GM19025 (cell line): ENCODE data around the gene AUNIP.

Experiments used
- ATAC-seq: cut with Tn5 transposase; IDR thresholded peaks from one replicate; pipeline ENCODE4 v1.9.1; 2021; ENCODE audit warnings: mild to moderate bottlenecking, low read depth, moderate library complexity; ENCODE audit not compliant: unreplicated experiment

AUNIP gene, protein sequence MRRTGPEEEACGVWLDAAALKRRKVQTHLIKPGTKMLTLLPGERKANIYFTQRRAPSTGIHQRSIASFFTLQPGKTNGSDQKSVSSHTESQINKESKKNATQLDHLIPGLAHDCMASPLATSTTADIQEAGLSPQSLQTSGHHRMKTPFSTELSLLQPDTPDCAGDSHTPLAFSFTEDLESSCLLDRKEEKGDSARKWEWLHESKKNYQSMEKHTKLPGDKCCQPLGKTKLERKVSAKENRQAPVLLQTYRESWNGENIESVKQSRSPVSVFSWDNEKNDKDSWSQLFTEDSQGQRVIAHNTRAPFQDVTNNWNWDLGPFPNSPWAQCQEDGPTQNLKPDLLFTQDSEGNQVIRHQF

DNA sequence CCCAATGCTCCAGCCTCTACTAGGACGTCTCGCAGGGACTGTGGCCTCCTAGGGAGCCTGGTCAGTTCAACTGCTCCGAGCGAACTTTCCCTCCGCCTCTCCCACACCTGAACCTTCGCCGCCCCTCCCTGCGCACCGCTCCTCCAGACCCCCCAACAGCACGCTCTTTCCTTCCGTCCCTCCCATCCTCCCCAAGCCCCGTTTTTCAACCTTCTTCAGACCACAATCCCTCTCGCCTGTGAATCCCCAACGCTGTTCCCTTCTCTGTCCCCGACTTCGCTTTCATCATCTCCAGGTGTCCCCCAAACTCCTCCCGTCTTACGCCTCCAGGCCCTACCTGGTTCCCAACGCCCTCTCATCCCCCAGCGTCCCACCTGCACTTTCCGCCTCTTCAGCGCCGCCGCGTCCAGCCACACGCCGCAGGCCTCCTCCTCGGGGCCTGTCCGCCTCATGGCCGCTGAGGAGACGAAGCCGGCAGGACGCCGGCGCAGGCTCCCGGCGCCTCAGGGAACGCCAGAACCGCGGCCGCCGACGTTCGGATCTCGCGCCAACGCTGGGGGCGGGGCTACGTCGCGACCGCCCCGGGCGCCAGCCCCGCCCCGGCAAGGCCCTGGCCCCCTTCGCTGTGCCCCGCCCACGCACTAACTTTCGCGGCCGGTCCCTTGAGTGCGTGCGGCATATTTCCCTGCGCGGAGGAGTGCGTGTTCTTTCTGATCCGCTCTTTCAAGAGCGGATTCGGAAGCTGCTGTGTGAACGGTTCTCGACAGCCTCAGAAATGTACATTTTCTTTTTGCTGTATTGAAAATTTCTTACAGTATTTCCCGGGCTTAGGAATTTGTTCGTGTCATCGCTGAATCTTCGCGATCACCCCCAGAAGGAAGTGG is at the start of gene AUNIP:
Gene AUNIP, minus strand, starts transcription at position 552 of the 884 bp plus-strand sequence. Its CDS starts 100 bp downstream, at position 452.
- ATAC-seq: peak; percentile 87

DNA sequence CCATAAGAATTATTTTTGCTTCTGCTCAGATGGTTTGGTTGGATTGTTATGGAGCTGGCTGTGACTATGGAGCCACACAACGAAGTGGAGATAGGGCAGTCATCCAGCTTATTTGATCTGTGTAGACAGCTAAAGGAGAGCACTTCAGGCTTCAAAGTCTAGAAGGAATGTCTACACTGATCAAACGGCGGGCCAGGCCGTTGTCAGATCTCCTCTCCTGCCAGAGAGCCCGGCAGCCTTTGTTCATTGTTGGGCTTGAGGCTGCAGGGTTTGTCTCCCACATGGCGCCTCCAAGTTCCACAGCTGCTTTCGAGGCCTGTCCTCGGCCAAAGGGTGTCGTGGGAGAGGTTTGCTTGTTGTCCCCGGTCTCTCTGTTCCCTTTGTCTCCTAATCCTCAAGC is 49.8 kb upstream of the AUNIP start:
- ATAC-seq: no peak

- no peak for ATAC-seq
Measured at GRCh38 chr1:25908161-25908560, 48.9 kb upstream of the AUNIP start.

GRCh38 chr1:25907601-25908000 is 48.3 kb upstream of the AUNIP start:
- no peak for ATAC-seq

GRCh38 chr1:25906644-25907300 is 47.5 kb upstream of the AUNIP start:
- peak; percentile 2 for ATAC-seq

- peak; percentile 56 for ATAC-seq
Measured at GRCh38 chr1:25905680-25906643, 46.7 kb upstream of the AUNIP start, which contains the start of gene STMN1. Gene STMN1 (minus strand): TSS chr1:25906419. CDS start chr1:25904676, 1,743 bp downstream.

- ATAC-seq: peak; percentile 71
Measured at GRCh38 chr1:25904943-25905679, 45.9 kb upstream of the AUNIP start.

DNA sequence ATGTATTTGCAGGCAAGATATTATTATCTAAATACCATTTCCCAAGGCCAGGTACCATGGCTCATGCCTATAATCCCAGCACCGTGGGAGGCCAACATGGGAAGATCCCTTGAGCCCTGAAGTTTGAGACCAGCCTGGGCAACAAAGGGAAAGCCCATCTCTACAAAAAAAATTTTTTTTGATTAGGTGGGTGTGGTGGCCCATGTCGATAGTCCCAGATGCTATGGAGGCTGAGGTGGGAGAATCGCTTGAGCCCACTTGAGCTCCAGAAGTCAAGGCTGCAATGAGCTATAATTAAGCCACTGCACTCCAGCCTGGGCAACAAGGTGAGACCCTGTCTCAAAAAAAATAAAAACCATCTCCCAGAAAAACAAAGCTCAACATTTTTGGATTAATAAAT is 44.7 kb upstream of the AUNIP start:
- ATAC-seq: no peak

DNA sequence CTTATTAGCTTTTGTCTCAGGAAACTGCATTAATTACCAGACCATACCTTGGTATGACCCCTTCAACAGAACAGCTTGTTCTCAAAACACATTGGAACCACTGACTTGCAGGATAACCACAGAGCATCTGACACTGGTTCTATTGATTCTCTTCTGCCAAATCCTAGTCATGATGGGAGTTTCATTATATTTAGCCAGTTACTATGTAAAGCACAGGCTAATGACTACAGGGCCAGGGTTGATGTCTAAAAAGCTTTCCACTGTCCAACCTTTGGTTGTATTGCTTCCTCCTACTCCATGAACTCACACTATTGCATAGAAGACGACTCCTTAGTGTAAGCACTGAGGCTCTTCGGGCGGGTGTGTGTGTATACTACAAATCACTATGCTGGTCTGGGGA is 43.2 kb upstream of the AUNIP start:
- ATAC-seq: no peak

DNA sequence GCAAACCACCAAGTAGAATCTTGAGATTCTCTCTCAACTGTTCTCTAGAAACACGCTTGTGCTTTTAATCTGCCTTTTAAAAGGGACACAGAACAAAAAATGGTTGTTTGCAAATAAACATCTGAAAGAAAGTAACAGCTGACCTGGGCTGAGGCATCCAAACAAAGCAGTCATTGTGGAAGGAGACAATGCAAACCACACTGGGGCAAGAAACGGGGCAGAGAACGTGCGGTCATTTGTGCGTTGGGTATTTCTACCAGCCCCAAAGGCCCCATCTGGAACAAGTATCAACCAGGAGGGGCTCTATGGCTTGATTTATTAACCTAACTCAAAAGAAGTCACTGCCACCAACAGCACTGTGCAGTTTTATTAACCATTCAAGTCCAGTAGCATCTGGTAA is 41.0 kb upstream of the AUNIP start:
- no peak for ATAC-seq

- no peak for ATAC-seq
Measured at GRCh38 chr1:25899792-25900191, 40.5 kb upstream of the AUNIP start.

- no peak for ATAC-seq
Measured at GRCh38 chr1:25898223-25899015, 39.2 kb upstream of the AUNIP start.

- no peak for ATAC-seq
Measured at GRCh38 chr1:25897754-25898153, 38.5 kb upstream of the AUNIP start.

DNA sequence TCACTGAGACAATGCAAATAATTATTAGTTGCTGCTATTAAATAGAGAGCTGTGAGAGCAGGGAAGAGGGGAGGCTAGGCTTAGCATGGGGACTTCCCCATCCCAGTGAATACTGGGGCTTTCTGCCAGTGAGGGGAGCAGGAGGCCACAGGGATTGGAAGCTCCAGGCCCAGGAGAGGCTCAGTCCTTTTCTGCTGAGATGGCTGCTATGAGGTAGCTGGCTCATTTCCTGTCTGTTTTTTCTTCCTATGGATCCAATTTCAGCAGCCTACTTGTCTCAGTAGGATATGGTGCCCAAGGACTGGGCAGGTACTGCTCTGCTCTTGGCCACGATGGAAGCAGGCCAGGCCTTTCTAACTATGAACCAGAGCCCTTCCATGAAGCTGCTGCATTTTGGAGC is 37.0 kb upstream of the AUNIP start:
- no peak for ATAC-seq

DNA sequence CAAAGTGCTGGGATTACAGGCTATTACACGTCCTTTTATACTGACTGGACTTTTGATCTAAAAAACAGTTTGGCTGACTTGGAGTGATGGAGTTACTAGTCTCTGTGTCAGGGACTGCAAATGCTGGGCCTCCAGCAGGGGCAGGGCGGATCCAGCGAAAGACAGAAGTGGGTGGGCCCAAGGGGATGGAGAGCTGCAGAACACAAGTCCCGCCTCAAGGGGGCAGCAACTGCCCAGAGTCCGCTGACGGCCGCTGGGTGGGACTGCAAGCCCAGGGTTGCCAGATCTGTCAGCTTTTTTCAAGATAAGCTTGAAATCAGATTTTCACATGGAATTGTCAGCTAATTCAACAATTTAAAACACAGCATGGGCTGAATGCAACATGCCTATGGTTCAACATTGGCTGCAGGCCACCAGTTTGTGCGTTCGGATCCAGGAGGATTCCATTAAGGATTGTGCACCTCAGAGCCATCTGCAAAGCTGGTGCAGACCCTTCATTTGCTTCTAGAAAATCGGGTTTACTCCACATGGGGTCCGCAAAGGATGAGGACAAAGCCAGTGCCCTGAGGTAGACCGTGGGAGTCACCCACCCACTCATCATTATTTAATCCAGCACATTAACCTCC is 36.2 kb upstream of the AUNIP start:
- ATAC-seq: no peak

DNA sequence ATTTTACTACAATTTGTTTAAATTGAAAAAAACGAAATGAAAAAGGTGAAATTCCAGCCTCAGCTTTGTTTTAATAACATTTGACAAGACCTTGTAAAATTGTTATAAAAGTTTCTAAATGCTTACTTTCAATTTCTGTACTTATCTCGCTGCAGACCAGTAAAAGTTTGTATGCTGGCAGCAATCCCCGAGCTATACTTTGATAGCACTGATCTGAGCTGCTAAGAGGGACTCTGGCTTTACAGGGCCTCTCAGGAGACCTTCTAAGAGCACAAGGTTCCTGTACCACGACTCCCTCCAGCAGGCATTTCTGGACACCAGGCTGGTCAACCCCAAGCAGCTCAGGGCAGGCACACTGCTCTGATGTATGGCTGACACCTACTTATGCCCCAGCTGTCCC is 33.9 kb upstream of the AUNIP start:
- no peak for ATAC-seq

DNA sequence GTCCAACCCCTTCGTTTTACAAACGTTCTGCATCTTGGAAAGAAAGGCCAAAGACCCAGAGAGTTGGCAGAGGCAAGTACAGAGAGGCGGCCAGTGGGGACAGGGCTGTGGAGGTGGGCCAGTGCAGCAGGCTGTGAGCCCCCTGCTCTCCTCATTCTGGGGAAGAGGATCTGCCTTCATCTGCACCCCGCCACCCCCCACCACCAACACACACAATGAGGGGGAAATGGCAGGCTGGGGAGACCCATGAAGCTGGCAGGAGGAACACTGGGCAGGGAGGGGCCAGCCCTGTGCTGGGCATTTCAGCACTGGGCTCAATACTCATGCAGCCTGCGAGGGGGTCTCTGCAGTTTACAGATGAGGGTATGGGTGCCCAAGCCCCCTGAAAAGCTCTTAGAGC is 32.3 kb upstream of the AUNIP start:
- ATAC-seq: no peak
